Hematopoietic multipotent progenitor cell treated with erythropoietin and hydrocortisone succinate and interleukin-3 and kit ligand, for 6 days (in vitro differentiated cells): ENCODE measurements around the gene NEURL1B.
"Not testable (repeated sequence)": the region's sequence is repeated elsewhere in the genome, so short reads cannot be mapped to it uniquely, and the experiment has no call there.

Experiments
- DNase-seq: peaks from one replicate; pipeline ENCODE4 v3.0.0-alpha.2; 2015

The NEURL1B gene

DNA sequence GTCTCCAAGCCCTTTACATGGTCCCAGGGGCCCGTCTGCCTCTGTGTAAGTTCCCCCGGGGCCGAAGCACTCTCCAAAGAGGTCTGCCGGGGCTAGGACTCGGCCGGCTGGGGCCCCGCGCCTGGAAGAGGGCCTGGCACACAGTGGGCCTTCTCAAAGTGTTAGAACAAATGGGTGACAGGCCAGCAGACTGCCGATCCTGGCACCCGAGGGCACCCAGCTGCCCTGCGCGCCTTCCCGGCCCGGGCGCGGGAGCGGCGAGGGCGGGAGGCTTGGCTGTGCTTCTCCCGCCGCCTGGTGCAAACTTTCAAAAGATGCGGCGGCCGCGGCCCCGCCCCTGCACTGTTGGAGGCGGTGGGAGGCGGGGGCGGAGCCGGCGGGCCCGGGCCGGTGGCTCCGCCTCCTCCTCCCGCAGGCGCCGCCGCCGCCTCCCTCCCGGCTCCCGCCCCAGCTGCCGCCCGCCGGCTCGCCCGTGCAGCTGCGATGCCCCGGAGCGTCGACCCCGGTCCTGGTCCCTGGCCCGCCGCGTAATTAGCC is at the start of gene NEURL1B:
Gene NEURL1B, plus strand, starts transcription at position 442 of the 537 bp plus-strand sequence. CDS start 144 bp downstream, outside the sequence.
- DNase-seq = peak; percentile 85

GRCh38 chr5:172591636-172592035 is 49.4 kb upstream of the NEURL1B start:
- DNase-seq = no peak

GRCh38 chr5:172592881-172593280 is 48.2 kb upstream of the NEURL1B start:
- no peak for DNase-seq

DNA sequence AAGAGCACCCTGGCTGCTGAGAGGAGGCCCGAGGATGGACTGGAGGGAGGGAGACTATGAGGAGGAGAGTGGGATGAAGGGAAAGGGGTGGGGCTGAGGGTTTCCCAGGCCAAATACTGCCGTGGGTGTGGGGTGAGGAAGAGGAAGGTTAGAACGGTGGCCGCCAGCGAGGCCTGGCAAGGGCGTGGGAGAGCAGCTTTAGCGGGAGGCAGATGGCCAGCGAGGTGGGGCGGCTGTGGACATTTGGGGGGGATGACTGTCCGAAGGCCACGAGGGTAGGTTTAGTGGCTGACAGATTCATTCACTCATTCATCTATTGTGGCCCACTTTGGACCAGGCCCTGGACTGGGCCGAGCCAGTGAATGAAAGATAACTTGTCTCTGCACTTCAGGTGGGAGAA is 47.8 kb upstream of the NEURL1B start:
- DNase-seq = no peak

DNA sequence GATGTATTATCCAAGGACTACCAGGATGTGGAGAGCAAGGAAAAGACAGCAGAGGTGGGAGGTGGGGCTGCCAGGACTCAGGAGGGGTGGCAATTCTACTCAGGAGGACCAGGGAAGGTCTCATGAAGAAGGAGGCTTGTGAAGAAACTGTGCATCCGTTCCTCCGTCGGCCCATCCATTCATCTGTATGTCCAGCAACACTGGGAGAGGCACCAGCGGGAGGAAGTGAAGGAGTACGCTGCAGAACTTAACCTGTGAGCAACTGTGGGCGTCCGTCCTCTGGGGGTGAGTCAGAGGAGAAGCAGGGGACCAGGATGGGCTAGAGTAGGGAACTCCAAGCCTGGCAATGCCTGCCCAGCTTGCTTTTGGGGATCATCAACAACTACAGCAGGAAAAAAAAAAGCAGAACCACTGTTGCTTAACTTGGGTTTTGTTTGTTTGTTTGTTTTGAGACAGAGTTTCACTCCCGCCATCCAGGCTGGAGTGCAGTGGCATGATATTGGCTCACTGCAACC is 47.3 kb upstream of the NEURL1B start:
- no peak for DNase-seq

GRCh38 chr5:172594431-172594830 is 46.6 kb upstream of the NEURL1B start:
- no peak for DNase-seq

- DNase-seq = no peak
Measured at GRCh38 chr5:172594867-172595466, 46.1 kb upstream of the NEURL1B start.

DNA sequence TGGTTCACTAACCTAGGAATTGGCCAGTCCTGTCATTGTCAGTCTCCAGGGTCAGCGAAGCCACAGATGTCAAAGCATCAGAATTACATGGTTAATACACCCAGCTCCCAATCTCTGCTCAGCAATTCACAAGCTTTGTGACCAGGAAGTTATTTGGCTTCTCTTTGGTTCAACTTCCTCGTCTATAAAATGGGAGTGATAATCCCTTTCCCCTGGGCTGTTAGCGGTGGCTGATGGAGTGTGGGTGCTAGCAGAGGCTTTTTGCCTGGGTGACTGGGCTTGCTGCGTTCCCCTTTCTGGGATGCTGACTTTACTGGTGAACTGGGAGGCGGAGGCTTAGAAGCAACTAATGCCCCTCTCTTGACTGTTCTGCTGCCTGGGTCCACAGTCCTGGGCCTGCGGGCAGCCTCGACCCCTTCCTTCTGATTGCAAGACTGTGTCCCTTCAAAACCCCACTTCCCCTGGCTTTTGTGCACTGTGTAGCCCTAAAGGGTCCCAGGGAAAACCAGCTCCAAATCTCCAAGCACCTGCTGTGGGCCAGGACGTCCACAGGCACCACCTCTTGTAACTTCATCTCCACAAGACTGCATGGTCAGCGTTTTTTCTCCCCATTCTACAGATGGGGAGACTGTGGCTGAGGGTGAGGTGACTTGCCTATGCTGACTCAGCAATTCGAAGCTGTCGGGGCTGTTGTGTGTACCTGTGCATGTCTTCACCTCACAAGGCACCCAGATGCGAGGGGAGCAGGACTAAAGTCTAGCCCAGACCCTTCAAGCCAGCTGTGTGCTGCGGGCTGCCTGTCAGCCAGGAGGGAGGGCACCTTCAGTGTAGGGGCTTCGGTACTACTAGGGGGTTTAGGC is 45.2 kb upstream of the NEURL1B start:
- DNase-seq = no peak

DNA sequence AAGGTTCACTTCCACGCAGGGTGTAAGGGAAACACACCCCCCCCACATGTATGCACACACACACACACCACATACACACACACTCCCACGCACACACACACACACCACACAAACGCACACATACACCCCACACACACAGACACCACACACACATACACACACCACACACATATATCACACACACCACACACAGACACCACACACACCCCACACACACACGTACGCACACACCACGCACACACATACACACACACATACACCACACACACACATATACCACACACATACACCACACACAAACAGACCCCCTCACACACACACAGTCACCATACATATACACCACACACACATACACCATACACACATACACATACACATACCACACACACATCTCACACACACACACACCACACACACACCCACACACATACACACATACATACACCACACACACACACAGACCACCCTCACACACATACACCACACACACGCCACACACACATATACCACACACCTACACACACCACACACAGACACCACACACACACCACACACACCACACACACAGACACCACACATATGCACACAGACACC is 44.3 kb upstream of the NEURL1B start:
- DNase-seq = no peak

GRCh38 chr5:172597755-172598155 is 43.3 kb upstream of the NEURL1B start:
- DNase-seq = no peak

DNA sequence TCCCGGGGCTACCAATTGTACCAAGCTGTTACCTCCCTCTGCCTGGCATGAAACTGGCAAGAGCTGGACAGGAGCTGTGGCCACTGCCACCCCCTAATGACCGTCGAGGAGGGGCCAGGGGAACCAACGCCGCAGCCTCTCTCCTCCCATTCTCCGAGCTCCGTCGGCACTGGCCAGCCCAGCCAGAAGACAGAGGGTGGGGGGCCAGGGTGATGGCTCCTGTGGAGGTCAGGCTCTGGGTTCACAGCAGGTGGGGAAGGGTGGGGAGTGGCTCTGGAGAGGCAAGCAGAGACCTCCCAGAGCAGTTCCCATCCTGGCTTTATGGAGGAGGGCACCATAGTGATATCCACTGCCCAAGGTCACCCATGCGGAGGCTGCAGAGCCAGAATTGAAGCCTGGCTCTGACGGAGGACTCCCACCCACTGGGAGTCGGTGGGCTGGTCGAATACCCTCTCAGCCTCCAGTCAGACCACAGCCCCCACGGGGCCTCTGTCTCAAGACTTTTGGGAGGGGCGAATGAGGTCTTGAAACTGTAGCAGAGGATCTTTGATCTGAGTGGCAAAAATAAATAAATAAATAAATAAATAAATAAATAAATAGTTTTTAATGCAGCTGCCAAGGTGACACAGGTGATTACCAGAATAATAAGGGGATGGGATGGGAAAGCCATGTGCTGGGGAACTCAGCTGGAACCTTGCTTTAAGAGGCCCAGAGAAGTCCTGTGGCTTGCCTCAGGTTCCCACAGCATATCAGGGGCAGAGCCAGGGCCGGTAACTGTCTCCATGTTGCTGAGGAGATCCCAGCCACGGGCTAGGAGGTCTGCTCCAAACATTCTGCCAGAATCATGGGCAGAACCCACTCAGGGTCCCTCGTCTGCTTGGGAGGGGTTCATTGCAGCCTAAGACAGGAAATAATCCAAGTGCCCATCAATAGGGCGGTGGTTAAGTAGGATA is 42.5 kb upstream of the NEURL1B start:
- DNase-seq = no peak

DNA sequence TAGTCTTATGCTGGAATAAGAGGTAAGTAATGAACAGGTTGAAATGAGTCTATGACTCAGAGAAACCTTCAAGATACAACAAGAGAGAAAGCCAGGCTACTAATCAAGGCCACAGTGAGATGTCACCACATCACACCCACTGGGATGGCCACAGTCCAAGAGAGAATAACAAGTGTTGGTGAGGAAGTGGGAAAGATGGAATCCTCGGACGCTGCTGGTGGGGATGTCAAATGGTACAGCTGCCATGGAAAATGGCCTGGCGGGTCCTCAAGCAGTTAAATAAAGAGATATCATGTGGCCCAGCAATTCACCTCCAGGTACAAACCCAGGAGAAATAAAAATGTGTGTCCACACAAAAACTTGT is 41.9 kb upstream of the NEURL1B start:
- DNase-seq = no peak

GRCh38 chr5:172600571-172600970 is 40.5 kb upstream of the NEURL1B start:
- DNase-seq = no peak

- DNase-seq = not testable (repeated sequence)
Measured at GRCh38 chr5:172601576-172601975, 39.5 kb upstream of the NEURL1B start.

GRCh38 chr5:172602783-172603231 is 38.3 kb upstream of the NEURL1B start:
- DNase-seq = no peak

GRCh38 chr5:172603251-172603806 is 37.7 kb upstream of the NEURL1B start:
- DNase-seq = no peak

DNA sequence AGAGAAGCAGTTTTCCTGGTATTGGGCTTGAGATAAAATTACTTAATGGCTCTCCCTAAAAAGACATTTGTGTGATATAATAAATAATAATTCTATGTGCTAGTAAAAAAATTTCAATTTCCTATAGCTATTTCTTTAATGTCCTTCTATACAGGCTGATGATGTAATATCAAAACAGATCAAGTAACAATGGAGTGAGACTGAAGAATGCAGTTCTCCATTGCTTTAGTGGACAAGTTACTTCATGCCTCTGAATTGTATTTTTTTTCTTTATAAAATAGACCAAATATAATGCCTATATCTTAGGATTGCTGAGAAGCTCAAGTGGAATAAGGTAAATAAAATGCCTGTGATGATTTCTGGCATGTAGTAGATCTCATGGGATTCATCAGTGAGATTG is 35.6 kb upstream of the NEURL1B start:
- no peak for DNase-seq

- no peak for DNase-seq
Measured at GRCh38 chr5:172606156-172606785, 34.8 kb upstream of the NEURL1B start.

GRCh38 chr5:172607213-172607793 is 33.8 kb upstream of the NEURL1B start:
- no peak for DNase-seq

DNA sequence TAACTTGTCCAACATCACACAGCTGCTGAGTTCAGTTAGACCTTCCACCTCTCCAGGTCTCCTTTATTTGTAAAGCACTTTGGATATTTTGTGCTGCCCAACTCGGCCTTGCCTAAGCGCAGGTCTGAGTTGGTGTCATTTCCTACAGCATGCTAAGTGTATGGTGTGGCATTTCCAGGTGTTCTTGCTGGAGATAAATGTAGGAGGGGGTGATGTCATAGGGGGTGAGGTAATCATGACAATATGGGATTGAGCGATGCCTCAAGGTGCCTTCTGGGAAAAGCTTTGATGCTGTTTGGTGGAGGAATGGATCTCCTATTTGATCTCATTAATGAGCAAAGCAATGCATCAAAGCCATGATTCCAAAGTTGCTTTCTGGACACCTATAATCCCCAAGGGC is 32.3 kb upstream of the NEURL1B start:
- DNase-seq = no peak

DNA sequence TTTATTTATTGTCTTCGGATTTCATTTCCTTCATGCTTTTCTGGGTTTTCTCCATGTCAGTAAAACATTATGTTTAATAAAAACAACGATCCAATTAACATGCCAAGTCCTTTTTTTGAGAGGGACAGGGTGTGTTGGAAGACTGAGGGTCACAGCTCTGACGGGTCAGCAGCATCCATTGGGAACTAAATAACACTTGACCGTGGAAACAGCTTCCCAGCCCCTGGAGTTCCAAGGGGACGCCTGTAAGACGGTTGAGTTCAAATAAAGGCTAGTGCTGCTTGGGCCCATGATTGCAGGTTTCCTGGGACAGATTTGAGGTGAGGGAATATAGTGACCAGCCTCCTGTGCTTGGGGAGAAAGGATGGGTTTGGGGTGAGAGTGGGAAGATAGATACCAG is 30.4 kb upstream of the NEURL1B start:
- no peak for DNase-seq
